ENCODE results near the gene UXS1. TPM values are rescaled to one million over a fixed set of nuclear protein-coding genes. Genes with fewer than 3 reads are reported as not detected.

The UXS1 gene
- total and polyA plus RNA-seq, 2 donors (not counting 1 experiment from before 2014, with no cell fraction given): 20.3 to 44.8 TPM

GRCh38 chr2:106195981-106196380 lies 1.9 kb upstream of the UXS1 start:
- no peak for TF ChIP-seq CTCF (IDR thresholded peaks at IDR 0.05)
- TF ChIP-seq EZH2 (IDR thresholded peaks at IDR 0.05; ENCODE audit: borderline replicate concordance, insufficient read depth, low read depth, low read length, poor library complexity, severe bottlenecking): no peak
- Histone ChIP-seq H2AFZ (ENCODE audit: insufficient read depth, low read depth, low read length, poor library complexity, severe bottlenecking) (no peak overlapping the region), H3K9me3 (ENCODE audit: control extremely low read depth in 1 of 3, control insufficient read depth in 2 of 3, insufficient read depth in 1 of 3, low read length in 2 of 3) (no peaks in the 10 kb centered on the region), H3K27me3 (replicated peaks in 1 of 4; ENCODE audit: control extremely low read depth in 1 of 4, control insufficient read depth in 3 of 4, insufficient read depth in 4 of 4, low read length in 3 of 4) (no peaks in the 10 kb centered on the region), H3K27ac (ENCODE audit: low read length in 2 of 2) (no peak overlapping the region), H3K4me2 (replicated peaks; ENCODE audit: low read depth, low read length, poor library complexity, severe bottlenecking) (no peak overlapping the region), H4K20me1 (ENCODE audit: control insufficient read depth, insufficient read depth, low read length, poor library complexity, severe bottlenecking) (peaks cover 20% of the 10 kb centered on the region), H3K4me1 (ENCODE audit: control insufficient read depth in 2 of 2, insufficient read depth in 2 of 2, low read length in 2 of 2) (peaks cover 13 to 25% of the 10 kb centered on the region in 2 donors), H3K9ac (ENCODE audit: low read length) (no peak overlapping the region), H3K4me3 (ENCODE audit: control extremely low read depth in 1 of 5, extremely low read depth in 1 of 5, insufficient read depth in 1 of 5, low read depth in 2 of 5, low read length in 4 of 5) (no peak overlapping the region), H3K79me2 (ENCODE audit: control insufficient read depth, insufficient read depth, low read length) (peaks cover 29% of the 10 kb centered on the region), H3K36me3 (replicated peaks in 1 of 2; ENCODE audit: control extremely low read depth in 1 of 2, control insufficient read depth in 1 of 2, extremely low read depth in 1 of 2, insufficient read depth in 2 of 2, low read length in 1 of 2) (peaks cover 0 to 3% of the 10 kb centered on the region in 2 experiments)
- DNase-seq: no peak
- ChIA-PET POLR2A (no interaction called here), CTCF (interaction anchor here (1.3 kb wide), 1 partner anchor 36 kb away, joined by 4 read pairs; no protein-coding TSS in a partner anchor)
- Mint-ChIP-seq H3K27ac (no peak overlapping the region), H3K9me3 (ENCODE audit: insufficient read depth) (no peaks in the 10 kb centered on the region), H3K27me3 (peaks cover 12% of the 10 kb centered on the region), H3K4me3 (no peak overlapping the region), H3K4me1 (peaks cover 29% of the 10 kb centered on the region)
- ATAC-seq (ENCODE audit: low read depth): no peak
- WGBS (ENCODE audit: insufficient coverage): 93% methylated on average over 2 of the region's 6 CpGs
- intact Hi-C loops (cut with micrococcal nuclease): loop anchor here (2.0 to 10.0 kb wide), 2 partner anchors 449 to 1161 kb away; partner anchors contain the start of gene MRPS9

DNA sequence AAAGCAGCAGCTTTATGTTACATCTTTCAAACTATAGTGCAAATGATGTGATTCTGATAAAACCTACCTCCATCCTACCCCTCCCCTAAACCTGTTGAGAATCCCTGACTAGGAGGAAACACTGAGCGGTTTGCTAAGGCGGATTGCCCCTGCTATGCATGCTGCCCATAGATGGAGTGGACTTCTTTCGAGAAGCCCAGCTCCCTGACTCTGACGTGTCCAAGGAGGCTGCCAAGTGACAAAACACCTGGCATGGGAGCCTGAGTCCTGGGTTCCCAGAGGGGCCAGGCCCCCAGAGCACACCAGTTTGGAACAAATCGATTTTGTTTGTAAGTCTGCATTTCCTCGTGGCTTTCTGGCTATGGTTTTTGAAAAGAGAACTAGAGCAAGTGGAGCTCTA lies 1.4 kb upstream of the UXS1 start:
- Histone ChIP-seq H4K20me1 (ENCODE audit: control insufficient read depth, insufficient read depth, low read length, poor library complexity, severe bottlenecking) (peaks cover 20% of the 10 kb centered on the region), H3K36me3 (replicated peaks in 1 of 2; ENCODE audit: control extremely low read depth in 1 of 2, control insufficient read depth in 1 of 2, extremely low read depth in 1 of 2, insufficient read depth in 2 of 2, low read length in 1 of 2) (peaks cover 0 to 3% of the 10 kb centered on the region in 2 experiments), H3K79me2 (ENCODE audit: control insufficient read depth, insufficient read depth, low read length) (peaks cover 34% of the 10 kb centered on the region), H3K9ac (ENCODE audit: low read length) (no peak overlapping the region), H3K4me2 (replicated peaks; ENCODE audit: low read depth, low read length, poor library complexity, severe bottlenecking) (no peak overlapping the region), H3K4me3 (ENCODE audit: control extremely low read depth in 1 of 5, extremely low read depth in 1 of 5, insufficient read depth in 1 of 5, low read depth in 2 of 5, low read length in 4 of 5) (no peak overlapping the region), H3K4me1 (ENCODE audit: control insufficient read depth in 2 of 2, insufficient read depth in 2 of 2, low read length in 2 of 2) (peaks cover 13 to 25% of the 10 kb centered on the region in 2 donors), H3K9me3 (ENCODE audit: control extremely low read depth in 1 of 3, control insufficient read depth in 2 of 3, insufficient read depth in 1 of 3, low read length in 2 of 3) (no peaks in the 10 kb centered on the region), H3K27ac (ENCODE audit: low read length in 2 of 2) (no peak overlapping the region), H3K27me3 (replicated peaks in 1 of 4; ENCODE audit: control extremely low read depth in 1 of 4, control insufficient read depth in 3 of 4, insufficient read depth in 4 of 4, low read length in 3 of 4) (no peaks in the 10 kb centered on the region), H2AFZ (ENCODE audit: insufficient read depth, low read depth, low read length, poor library complexity, severe bottlenecking) (peak overlapping the region; percentile 97)
- peak overlapping the region; percentile 97 for H3K4me3 Mint-ChIP-seq
- no peak overlapping the region for H3K27ac Mint-ChIP-seq
- TF ChIP-seq CTCF (IDR thresholded peaks at IDR 0.05): no peak
- TF ChIP-seq EZH2 (IDR thresholded peaks at IDR 0.05; ENCODE audit: borderline replicate concordance, insufficient read depth, low read depth, low read length, poor library complexity, severe bottlenecking): no peak
- H3K4me1 Mint-ChIP-seq: peaks cover 32% of the 10 kb centered on the region
- H3K27me3 Mint-ChIP-seq: peaks cover 12% of the 10 kb centered on the region
- ChIA-PET POLR2A (no interaction called here), CTCF (interaction anchor here (1.3 kb wide), 1 partner anchor 35 kb away, joined by 4 read pairs; no protein-coding TSS in a partner anchor)
- intact Hi-C loops (cut with micrococcal nuclease): loop anchor here (2.0 to 10.0 kb wide), 2 partner anchors 449 to 1161 kb away; partner anchors contain the start of gene MRPS9
- 96% methylated on average over 6 of the region's 6 CpGs for whole genome bisulfite sequencing (ENCODE audit: insufficient coverage)
- DNase-seq (no peak), ATAC-seq (ENCODE audit: low read depth) (no peak)
- H3K9me3 Mint-ChIP-seq (ENCODE audit: insufficient read depth): no peaks in the 10 kb centered on the region
